GM21576 (cell line): ENCODE measurements around the gene ITPRID1.

Experiments
- ATAC-seq: cut with Tn5 transposase; IDR thresholded peaks from one replicate; pipeline ENCODE4 v1.9.1; 2021; ENCODE audit warnings: mild to moderate bottlenecking, moderate library complexity; ENCODE audit not compliant: unreplicated experiment

The ITPRID1 gene

DNA sequence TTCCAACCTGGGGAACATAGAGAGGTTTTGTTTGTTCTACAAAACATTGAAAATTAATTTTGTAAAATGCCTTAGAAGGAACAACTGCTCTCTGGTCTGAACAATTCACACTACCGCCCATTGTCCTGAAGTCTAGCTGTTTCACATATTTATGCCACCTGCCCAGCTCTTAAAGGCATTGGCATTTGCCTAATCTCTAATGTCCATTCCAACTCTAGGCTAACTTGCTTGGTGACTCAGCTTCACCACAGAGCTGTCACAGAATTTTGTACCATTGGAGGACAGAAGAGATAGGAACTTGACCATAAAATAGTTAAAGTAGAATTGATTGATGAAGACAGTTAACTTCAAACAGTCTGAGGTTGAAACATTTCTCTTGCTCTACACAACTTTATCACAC, 119.6 kb downstream of the ITPRID1 start:
- no peak for ATAC-seq

DNA sequence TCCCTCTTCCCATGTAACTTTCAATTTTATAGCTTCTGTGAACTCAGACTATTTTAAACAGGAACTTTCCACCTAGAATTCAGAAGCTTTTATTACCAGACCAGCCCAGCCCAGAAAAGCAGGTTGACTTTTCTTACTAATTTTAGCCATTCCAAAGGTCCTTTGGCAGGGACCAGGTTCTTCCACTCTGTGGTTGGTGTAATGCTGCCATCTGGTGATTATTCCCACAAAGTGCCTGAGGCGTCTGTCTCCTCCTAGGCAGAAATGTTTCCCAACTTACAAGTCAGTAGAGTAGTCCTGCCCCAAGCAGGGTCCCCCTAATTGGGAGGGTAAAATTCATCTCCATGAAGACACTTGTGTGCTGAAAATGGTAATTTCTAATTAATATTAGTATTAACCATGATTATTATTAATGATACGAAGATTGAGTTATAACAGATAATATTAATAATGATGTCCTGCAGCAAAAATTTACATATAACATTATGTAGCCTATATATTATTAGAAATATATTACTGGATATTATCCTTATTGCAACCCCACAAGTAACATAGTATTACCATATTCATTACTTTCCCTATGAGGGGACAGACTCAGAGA, 120.1 kb downstream of the ITPRID1 start:
- no peak for ATAC-seq

DNA sequence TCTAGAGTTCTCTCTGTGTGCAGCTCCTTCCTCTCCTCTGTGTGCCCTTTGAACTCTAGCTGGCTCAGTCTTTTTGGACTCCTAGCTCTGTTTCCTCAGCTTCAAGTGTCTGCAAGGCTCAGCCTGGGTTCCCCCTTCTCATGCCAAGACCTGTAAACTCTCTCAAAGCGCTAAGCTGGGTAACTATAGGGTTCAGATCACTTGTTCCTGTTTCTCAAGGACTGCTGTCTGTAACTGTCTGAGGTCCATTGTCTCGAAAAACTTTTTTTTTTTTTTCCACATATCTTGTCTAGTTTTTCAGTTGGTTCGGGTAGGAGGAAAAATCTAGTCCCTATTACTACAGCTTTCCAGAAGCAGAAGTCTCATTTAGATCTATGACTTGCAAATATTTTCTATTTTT, 126.5 kb downstream of the ITPRID1 start:
- ATAC-seq: no peak

DNA sequence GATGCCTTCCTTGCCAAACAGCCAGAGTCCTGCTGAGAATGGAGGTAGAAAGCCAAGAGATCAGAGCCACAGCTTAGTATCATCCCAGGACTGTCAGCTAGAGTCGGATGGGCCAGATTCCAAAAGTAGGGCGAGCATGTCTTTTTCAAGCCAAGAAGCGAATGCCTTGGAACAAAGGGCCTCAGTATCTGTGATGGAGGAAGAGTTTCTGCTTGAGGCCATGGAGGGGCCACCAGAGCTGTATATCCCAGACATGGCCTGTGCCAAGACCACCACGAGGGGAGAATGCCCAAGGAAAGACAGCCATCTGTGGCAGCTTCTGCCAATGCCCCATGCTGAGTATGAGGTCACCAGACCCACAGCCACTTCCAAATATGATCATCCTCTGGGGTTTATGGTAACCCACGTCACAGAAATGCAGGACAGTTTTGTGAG, 128.8 kb downstream of the ITPRID1 start:
- no peak for ATAC-seq

DNA sequence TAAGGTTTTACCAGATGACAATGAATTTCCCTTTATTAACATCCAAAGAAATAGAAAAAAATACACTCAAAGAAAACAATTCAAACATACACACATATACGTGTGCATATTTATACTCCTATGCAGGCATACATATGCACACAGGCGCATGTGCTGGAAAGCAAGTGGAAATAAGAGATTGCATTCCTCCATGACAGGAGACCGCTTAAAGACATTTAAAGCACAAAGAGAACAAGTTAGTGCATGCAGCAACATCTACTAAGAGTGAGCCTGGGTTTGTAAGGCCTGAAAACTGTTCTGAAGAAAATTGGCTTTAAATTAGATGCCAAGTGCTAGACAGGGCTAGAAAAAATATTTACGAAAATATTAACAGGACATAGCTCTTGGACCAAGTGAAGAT, 133.1 kb downstream of the ITPRID1 start:
- ATAC-seq: no peak

DNA sequence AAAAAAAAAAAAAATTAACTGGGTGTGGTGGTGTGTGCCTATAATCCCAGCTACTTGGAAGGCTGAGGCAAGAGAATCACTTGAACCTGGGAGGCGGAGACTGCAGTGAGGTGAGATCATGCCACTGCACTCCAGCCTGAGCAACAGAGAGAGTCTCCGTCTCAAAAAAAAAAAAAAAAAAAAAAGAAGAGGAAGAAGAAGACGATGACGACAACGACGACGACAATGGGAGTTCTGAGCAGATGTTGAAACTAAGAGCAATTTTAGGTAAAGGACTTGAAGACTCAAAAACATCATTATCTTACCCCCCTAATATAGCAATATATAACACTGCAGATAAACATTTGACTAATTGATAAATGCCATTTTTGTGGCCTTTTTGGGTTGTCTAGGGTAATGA, 133.6 kb downstream of the ITPRID1 start:
- ATAC-seq: no peak

DNA sequence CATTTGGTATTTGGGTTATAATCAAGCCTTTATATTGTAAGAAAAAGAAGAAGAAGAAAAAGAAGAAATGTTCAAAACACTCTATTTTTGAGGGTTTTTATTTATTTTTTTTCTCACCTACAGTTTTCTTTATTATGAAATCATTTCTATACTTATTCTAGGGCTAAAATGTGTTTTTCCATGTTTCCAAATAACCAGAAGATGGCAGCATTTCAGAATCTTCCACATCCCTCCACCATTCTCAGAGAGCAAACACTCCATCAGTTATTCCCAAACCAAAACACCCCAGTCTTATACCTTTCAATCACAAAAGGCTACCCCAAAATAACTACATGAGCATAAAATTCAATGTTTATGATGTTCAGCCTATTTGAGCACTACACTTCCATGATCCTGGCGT, 134.4 kb downstream of the ITPRID1 start:
- no peak for ATAC-seq

DNA sequence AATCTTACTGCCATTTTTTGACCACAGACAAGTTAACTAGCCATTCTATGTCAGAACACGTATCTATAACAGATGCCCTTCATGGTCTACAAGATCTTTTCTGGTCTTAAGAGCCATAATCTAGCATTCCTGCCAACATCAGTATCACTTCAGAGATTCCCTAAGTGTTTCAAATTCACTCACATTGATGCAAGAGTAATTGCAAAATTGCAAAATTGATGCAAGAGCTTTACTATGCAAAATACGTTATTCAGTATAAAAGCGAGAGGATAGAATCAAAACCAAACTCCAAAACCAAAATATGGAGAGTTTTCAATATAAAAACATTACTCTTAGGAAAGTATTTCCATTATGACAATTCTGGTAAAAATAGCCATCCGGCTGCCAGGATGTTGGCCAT, 135.0 kb downstream of the ITPRID1 start:
- ATAC-seq: no peak

DNA sequence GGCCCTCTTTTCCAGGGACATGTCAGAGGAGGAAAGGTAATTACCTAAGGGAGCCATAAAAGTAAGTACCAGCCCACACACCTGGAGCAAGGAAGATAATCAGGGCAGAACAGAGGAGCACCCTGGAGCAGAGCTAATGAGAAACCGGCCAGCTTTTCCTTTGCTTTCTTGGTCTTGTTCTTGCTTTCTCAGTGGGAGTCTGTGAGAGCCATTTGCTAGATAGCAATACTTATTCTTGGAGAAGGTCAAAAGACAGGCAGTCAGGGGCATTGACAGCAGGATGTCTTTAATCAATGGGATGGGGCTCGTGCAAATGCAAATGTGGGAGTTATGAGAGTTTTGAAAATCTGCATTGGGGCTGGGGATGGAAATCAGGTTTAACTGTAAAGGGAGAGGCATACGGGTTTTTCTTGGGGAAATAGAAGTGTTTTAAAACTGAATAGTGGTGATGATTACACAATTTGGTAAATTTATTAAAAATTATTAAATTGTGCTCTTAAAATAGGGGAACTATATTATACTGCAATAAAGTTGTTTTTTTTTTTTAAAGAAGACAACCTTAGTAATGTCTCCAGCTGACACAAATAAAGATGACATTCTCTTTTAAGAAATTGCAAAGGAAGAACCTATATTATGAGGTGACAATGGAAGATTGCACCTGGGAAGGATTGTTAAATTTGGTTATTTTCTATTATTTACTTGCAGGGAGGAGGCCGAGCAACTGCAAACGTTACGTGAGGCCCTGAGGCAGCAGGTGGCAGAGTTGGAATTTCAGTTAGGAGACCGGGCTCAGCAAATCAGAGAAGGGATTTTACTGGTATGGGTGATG, 137.6 kb downstream of the ITPRID1 start:
- ATAC-seq: no peak

DNA sequence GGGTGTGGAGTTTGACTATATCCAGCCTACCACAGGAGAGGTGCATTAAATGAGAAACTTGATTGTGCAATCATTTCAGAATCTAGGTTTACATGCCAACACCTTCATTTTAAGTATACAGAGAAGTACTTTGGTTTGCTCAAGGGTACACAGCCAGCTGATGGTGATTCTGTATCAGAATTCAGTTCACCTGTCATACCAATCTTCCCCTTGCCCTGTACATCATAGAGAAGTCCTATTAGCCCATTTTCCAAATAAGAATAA, 138.1 kb downstream of the ITPRID1 start:
- ATAC-seq: no peak

DNA sequence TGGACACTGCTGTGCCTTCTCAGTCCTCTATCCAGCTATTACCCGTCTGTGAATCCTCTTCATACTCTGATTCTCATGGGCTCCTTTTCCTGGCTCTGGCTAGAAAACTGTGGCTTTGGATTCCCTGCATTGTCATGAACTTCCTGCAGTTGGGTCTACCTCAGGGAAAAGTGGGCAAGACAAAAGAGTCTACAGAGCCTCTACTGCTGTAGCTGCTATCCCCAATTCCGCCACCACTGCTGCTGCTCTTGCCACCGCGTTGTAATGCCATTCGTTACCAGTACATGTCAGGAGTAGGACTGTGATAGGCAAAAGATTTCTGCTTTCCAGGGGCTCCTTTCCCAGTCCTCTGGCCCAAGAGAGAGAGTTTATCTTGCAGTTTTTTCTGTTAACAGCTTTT, 149.2 kb downstream of the ITPRID1 start:
- no peak for ATAC-seq

DNA sequence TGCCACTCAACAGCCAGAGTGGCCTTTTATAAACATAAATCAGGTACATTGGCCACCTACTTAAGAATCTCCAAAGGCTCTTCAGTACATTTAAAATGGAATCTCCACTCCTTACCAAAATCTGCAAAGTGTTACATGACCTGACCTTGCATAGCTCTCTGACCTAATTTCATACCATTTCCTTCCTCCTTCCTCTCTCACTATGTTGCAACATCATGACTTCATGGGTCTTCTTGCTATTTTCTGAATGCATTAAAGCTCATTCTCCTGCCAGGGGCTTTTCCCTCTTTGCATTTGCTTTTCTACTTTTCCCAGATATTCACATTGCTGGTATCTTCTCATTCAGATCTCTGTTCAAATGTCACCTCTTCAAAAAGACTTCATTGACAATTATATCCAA, 151.0 kb downstream of the ITPRID1 start:
- no peak for ATAC-seq

DNA sequence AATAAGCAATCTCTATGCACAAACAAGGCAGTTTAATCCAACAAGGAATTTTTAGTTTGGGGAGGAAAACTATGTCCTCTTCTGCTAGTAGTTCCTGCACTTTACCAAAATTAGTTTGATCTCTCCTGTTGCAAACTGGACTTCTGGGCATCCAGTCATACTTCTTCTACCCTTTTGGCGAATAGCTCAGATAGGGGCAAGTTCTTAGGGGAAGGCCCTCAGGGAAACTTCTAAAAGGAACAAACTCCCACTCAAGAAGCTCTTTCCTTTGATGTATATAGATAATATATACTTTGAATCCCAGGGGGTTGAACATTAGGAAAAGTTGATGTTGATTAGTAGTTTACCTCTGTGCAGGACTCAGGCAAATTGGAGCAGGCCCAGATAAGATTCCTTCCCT, 151.7 kb downstream of the ITPRID1 start:
- no peak for ATAC-seq

DNA sequence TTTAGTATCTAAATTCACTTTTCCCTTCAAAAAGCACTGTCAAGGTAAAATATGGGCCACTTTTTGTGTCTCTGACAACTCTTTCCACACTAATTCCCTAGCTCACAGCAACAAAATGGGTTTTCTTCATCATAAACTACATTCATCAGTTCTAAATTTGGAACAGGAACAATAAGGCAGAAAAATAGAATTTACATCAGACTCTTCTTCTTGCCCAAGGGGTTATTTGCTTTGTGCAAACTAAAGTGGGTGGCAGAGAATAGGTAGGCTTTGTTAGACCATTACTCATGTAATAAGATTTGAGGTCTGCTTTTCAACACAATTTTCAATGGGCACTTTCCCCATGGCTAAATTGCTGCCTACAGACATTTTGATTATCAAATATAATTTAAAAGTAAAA, 155.6 kb downstream of the ITPRID1 start:
- no peak for ATAC-seq

DNA sequence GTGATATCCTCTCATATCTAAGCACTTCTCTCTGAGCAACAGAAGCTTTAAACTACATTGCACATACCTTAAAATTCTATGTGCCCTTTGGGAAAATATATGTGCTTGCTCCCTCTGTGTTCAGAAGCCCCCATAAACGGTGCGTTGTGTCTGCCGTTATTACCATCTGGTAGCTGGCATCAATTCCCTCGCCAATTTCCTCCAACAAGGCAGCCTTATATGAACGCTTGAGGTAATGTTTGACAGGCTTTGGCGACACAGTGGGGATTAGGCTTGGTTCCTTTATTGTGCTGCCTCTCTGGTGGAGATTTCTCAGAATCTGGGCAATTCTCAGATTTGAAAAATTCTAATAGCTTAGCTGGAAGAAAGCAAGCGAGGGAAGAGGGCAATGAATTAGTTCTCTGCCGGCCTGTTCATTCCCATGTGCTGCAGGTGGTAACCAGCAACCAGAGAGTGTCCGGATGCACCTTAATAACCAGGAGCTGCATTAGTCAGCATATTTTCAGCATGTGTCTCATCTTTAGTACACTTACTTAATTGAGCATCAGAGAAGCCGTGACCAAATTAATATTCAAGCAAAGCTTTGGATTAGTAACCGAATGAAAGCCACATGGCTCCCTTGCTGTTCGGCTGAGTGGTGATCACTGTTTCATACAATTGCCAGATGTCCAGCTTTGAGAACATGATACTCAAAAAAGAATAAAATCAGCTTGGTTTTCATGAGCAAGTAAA, 165.8 kb downstream of the ITPRID1 start:
- ATAC-seq: no peak

DNA sequence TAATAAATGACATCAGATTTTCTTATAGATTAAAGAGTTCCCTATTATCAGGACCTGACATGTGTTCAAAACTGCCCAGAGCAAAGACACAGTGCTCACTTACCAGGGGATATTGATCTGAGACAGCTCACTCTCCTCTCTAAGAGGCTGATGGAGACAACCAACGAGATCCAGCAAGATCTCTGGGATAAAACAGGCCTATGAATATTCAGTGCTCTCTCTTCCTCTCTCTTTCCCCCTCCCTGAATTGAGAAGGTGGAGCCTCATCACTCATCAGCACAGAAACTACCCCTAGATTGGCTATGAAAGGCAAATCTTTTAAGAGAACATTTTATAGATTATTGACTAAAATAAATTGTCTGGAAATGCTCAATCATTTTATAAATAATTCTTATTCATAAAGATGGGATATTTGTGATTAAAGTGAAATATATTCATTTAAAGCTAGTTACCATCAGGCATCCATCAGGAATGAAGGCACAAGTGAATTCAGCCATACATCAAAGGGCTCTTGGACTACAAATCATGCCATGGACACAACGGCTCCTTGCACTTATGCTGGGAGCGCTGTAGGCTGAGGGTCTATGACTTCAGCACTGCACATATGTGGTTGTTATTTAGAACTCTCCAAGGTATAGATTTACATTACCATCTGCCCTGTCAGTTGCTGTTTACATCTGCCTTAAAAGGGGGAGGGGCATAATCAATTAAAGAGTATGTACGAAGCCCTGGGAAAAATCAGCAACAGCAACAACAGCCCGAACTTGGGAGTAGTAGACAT, 169.7 kb downstream of the ITPRID1 start:
- no peak for ATAC-seq

DNA sequence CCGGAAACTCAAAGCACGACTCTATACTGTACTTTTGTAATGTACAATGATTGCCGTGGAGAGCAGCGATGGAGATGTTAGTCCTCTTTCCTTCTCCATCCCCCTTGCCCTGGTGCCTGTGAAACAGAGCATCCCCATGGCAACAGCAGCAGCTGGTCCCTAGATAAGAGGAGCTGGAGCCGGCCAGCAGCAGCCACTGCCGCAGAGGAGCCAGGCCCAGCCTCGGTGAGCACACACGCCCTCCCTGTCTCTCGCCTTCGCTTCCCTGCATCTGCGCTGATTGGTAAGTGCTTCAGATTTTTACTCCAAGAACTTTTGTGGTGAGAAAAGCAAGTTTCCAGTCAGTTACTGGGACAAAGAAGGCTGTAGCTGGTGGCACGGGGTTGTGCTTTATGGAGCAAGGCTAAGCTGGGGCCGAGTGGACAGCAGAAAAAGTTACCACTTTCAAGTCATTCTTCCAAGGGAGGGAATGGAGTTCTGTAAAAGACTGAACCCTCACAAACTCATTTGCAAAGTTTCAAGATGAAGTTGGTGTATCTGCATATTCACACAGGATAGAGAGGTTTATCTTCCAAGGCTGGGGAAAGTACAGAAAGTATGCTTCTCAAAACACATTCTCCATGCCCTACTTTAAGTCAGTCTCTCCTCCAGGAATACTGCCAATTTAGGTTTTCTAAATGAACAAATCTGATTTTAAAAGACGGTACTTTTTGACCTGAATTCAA, 173.3 kb downstream of the ITPRID1 start, which contains the start of gene PPP1R17:
PPP1R17 (plus strand) TSS at position 192 of the 725 bp plus-strand sequence. CDS start 5,227 bp downstream, outside the sequence.
- ATAC-seq: no peak

DNA sequence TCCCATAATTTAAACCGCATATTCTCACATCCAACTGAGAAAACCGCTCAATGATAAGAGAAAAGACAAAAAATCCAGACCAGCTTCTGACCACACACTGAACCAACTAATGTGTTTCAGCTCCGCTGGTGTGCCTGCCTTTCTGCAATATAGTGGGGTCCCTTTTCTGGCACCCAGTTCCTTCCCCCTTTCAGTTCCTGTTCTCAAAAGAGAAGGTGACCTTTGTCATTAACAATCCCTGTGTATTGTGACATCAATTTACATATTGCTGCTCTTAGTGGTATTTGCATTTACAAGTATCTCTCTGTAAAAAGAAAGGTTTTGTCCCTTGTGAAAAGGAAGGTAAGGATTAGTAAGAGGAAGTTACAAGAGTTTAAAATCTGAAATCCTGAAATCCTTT, 174.5 kb downstream of the ITPRID1 start:
- peak; percentile 97 for ATAC-seq

DNA sequence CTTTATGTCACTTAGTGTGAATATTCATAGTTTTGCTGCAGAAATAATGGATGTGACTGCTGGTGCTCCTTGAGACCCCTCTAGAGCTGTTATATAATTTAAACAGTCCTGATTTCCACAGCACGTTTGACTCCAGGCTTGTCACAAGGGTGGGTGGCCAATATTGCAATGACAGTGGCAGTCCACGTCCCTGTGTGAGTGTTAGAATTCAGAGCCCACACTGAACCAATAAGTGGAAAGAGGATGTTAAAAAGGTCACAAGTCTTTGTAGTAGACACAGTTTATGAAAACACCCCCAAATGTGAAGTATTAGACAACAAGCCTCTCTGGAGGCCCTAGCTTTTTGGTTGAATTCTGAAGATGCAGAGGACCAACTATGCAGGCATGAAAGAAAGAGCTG, 175.1 kb downstream of the ITPRID1 start:
- no peak for ATAC-seq

DNA sequence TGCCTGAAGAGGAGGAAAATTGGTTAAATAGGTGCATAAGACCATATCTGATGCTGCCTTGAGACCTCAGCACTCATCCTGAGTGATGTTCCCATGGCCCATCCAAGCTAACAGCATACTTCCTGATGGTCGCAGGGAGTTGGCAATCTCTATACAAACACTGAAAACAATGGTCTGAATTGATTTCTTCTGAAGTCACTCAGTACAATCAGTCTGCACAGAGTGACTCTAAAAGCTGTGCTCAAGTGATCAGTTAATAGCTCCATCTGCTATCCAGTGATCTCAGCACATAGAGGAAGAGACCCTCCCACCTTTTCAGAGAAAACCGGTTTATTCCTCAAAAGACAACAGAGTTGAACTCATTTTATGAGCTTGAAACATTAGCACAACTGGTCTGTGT, 177.0 kb downstream of the ITPRID1 start:
- no peak for ATAC-seq

DNA sequence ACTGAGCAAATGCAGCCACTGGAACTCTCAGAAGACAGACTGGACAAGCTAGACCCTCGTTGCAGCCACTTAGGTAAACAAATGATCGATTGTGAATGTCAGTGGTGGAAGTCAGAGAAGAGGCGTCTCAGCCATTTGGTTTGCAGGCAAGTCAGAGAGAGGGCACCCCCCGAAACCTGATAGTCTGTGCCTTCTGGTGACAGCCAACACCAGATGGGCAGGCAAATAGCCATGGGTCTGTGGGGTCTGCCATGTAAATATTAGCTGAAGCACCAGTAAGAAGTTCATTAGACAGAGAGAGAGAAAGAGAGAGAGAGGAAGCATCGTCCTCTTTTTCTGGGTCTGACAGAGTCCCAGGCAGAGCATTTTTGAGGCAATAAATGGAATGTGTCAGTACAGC, 178.6 kb downstream of the ITPRID1 start:
- ATAC-seq: no peak
